Heart left ventricle (tissue), 16 donors: ENCODE measurements around the gene DHRS7. TPM values are rescaled to one million over a fixed set of nuclear protein-coding genes. Genes with fewer than 3 reads are reported as not detected.

Source experiments
- ATAC-seq, 4 donors: fragments of 200-7000 bp; cut with Tn5 transposase; one replicate each; pipeline ENCODE4 v1.9.1; 2020 to 2022; ENCODE audit warnings: moderate library complexity in 4 of 4, mild to moderate bottlenecking in 3 of 4, moderate number of reproducible peaks in 1 of 4
- DNase-seq, 5 donors: peaks; one replicate each; pipeline ENCODE4 v3.0.0-alpha.2; 2020
- H3K27ac ChIP-seq, 12 donors: fragments of 200-600 bp; sonication (generic) in 4 of 12; one replicate each; pipeline versions ENCODE4 v1.5.0 to v1.8.0; 2016 to 2022; ENCODE audit warnings: mild to moderate bottlenecking in 2 of 12
- H3K27me3 ChIP-seq, 9 donors: fragments of 200-600 bp; sonication (generic) in 2 of 9; one replicate each; pipeline versions ENCODE4 v1.5.1 to v1.8.0; 2016 to 2022; ENCODE audit warnings: mild to moderate bottlenecking in 3 of 9
- H3K36me3 ChIP-seq, 9 donors: fragments of 200-600 bp; sonication (generic) in 2 of 9; one replicate each; pipeline versions ENCODE4 v1.5.0 to v1.8.0; 2018 to 2022; ENCODE audit warnings: mild to moderate bottlenecking in 2 of 9
- H3K4me1 ChIP-seq, 12 donors: fragments of 200-600 bp; sonication (generic) in 4 of 12; one replicate each; pipeline versions ENCODE4 v1.5.0 to v1.8.0; 2016 to 2022; ENCODE audit warnings: mild to moderate bottlenecking in 3 of 12
- H3K4me3 ChIP-seq, 12 donors: fragments of 200-600 bp; sonication (generic) in 4 of 12; one replicate each; pipeline versions ENCODE4 v1.5.0 to v1.8.0; 2017 to 2022; ENCODE audit warnings: mild to moderate bottlenecking in 9 of 12, moderate library complexity in 4 of 12
- H3K9me3 ChIP-seq, 12 donors: fragments of 200-600 bp; sonication (generic) in 4 of 12; one replicate each; pipeline versions ENCODE4 v1.5.0 to v1.8.0; 2016 to 2022; ENCODE audit warnings: mild to moderate bottlenecking in 1 of 12
- CTCF ChIP-seq, 12 donors: fragments of 200-600 bp; sonication (generic) in 4 of 12; IDR thresholded peaks; one replicate each; pipeline versions ENCODE4 v1.5.0 to v1.8.0; 2018 to 2022; ENCODE audit warnings: antibody characterized with exemption in 12 of 12, mild to moderate bottlenecking in 5 of 12
- POLR2A ChIP-seq, 2 donors: fragments of 450-650 bp; IDR thresholded peaks; one replicate each; pipeline ENCODE4 v1.6.1; 2017; ENCODE audit warnings: antibody characterized with exemption in 2 of 2, mild to moderate bottlenecking in 2 of 2, moderate library complexity in 2 of 2
- WGBS, 4 donors: extraction: QIAGEN DNeasy Blood & Tissue Kit in 2 of 4; methylation state at CpG; one replicate each; pipeline versions ENCODE4 v1.1.5 to v1.1.7; 2013 to 2018; 5-methylcytosine and 5-hydroxymethylcytosine counted together
- intact Hi-C, 10 donors: fragments of 100-400 bp; cut with DNase I; formaldehyde crosslinking; loops; one replicate each; pipeline versions ENCODE4 v1.11.1 to v1.14.2; 2022
- polyA plus RNA-seq, 2 donors: library from polyadenylated mRNA; stranded (reverse); fragments of 200-250 nt; gene quantifications; one replicate each; pipeline ENCODE4 v1.2.3, GENCODE V29; 2013
- total RNA-seq, 9 donors: library from RNA; depleted of rRNA in 2 of 9; stranded (reverse); fragments of >200 nt in 2 of 9; fragmentation: NEBNext Ultra II Directional in 3 of 9; extraction: Animal tissue kit (Norgen Biotek cat#: 25700) in 3 of 9; gene quantifications; one replicate each; pipeline versions ENCODE4 v1.1.0 to v1.2.4, GENCODE V29; 2016 to 2023
- donor health status: ischemic (EF 13 %, LVEDD 7.1; RV severe dilation, severe dysfunction).
- donor health status: healthy with polysubstance abuse.
- donor health status: DM: no; HTN: yes; CAD: no.
- donor health status: DM: no; HTN: no; CAD: no.
- donor health status: ischemic (EF 25% LVEDD 6.9; RV normal size, moderate dysfunction).
- donor health status: ischemic (EF 25% LVEDD 5.7; RV mildly dilated, moderate dysfunction).
- donor health status: healthy.
- donor health status: DM: yes; HTN: yes; CAD: no.
- donor health status: ischemic (EF 35%, LVEDD 5.7; RV mildly dilated, moderate dysfunction).
- donor health status: nonischemic (EF 11% LVEDD 7.7; RV severe dilation, severe dysfunction).
- donor health status: DM: yes; HTN: yes; CAD: no.
- donor health status: PGD.
- donor health status: ischemic (EF 29% LVEDD 5.4; RV normal size, mild dysfunction).
- donor health status: nonischemic (EF 23%, LVEDD 6.1; RV moderate dilation, normal function).

Gene DHRS7
- total and polyA plus RNA-seq, 11 donors: 27.9 to 89.3 (median 40.5) TPM

- ATAC-seq: peak; percentile 84 to 94 (median 94)
- intact Hi-C loops: loop anchor here in 2 of 10 donors (5.0 to 10.0 kb wide), 2 partner anchors 44 to 47 kb away; no protein-coding TSS in a partner anchor
- TF ChIP-seq POLR2A (IDR thresholded peaks at IDR 0.05): no peak
- TF ChIP-seq CTCF (IDR thresholded peaks at IDR 0.05): no peak
- DNase-seq: peak; percentile 56 to 85 (median 78)
- no peak overlapping the region for H3K4me3 ChIP-seq
- peak overlapping the region in 7 of 12 donors; percentile 10 to 78 (median 18) for H3K27ac ChIP-seq
- H3K27me3 ChIP-seq: no peaks in the 10 kb centered on the region
- no peaks in the 10 kb centered on the region for H3K9me3 ChIP-seq
- peaks cover 0 to 81% (median 56%) of the 10 kb centered on the region in 9 donors for H3K36me3 ChIP-seq
- peaks cover 0 to 42% (median 16%) of the 10 kb centered on the region in 12 donors for H3K4me1 ChIP-seq
- 13 to 29% (median 27%) methylated on average over 3 of the region's 3 CpGs for WGBS, 4 donors
These were observed 13.5 kb downstream of the DHRS7 start for GRCh38 chr14:60151715-60152114.

DNA sequence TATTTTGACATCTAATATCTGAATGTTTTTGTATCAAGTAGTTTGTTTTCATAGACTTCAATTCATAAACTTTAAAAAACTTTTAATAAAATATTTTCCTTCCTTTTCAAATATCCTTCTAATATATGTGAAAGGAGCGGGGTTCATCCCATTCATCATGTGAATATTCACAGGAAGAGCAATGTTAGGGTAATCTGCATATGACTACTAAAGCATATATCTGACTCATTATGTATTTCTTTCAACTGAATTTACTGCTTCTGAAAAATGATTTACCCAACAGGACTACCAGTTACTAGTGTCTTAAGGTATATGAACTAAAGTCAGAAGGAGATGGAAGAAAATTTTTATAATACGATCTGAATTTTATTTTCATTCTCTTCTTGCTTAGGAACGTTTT lies 30.5 kb downstream of the DHRS7 start:
- Histone ChIP-seq H3K9me3 (no peaks in the 10 kb centered on the region), H3K27ac (no peak overlapping the region), H3K36me3 (peaks cover 0 to 42% (median 17%) of the 10 kb centered on the region in 9 donors), H3K4me3 (no peak overlapping the region), H3K4me1 (no peaks in the 10 kb centered on the region), H3K27me3 (no peaks in the 10 kb centered on the region)
- WGBS, 4 donors: 96 to 99% (median 97%) methylated on average over 3 of the region's 3 CpGs
- intact Hi-C loops: no loop called here
- no peak for DNase-seq
- TF ChIP-seq CTCF (IDR thresholded peaks at IDR 0.05) (no peak), POLR2A (IDR thresholded peaks at IDR 0.05) (no peak)
- ATAC-seq: no peak

GRCh38 chr14:60133487-60133886 lies 31.7 kb downstream of the DHRS7 start:
- intact Hi-C loops: no loop called here
- Histone ChIP-seq H3K9me3 (no peaks in the 10 kb centered on the region), H3K4me3 (no peak overlapping the region), H3K27ac (no peak overlapping the region), H3K27me3 (no peaks in the 10 kb centered on the region), H3K4me1 (no peaks in the 10 kb centered on the region), H3K36me3 (peaks cover 0 to 52% (median 19%) of the 10 kb centered on the region in 9 donors)
- DNase-seq (no peak), ATAC-seq (no peak)
- TF ChIP-seq POLR2A (IDR thresholded peaks at IDR 0.05) (no peak), CTCF (IDR thresholded peaks at IDR 0.05) (no peak)
- WGBS, 4 donors: 88 to 94% (median 93%) methylated on average over 2 of the region's 2 CpGs

GRCh38 chr14:60125918-60126317 lies 39.3 kb downstream of the DHRS7 start:
- TF ChIP-seq POLR2A (IDR thresholded peaks at IDR 0.05) (no peak), CTCF (IDR thresholded peaks at IDR 0.05) (no peak)
- no peak overlapping the region for H3K4me3 ChIP-seq
- ATAC-seq: no peak
- no peak overlapping the region for H3K27ac ChIP-seq
- intact Hi-C loops: no loop called here
- peaks cover 0 to 95% (median 75%) of the 10 kb centered on the region in 9 donors for H3K36me3 ChIP-seq
- no peak for DNase-seq
- H3K27me3 ChIP-seq: no peaks in the 10 kb centered on the region
- H3K4me1 ChIP-seq: no peaks in the 10 kb centered on the region
- H3K9me3 ChIP-seq: no peaks in the 10 kb centered on the region
